IMR-90 (cell line): Measurements from ENCODE around the gene FAM3D. TPM values are rescaled to one million over a fixed set of nuclear protein-coding genes. Genes with fewer than 3 reads are reported as not detected.

Experiments
- ATAC-seq: fragments of 200-7000 bp; cut with Tn5 transposase; 2 replicates; pipeline ENCODE4 v1.9.1; 2020; ENCODE audit warnings: low read depth, mild to moderate bottlenecking, moderate library complexity
- BruUV-seq: library from RNA; stranded (reverse); fragments of 400-500 nt; replicated peaks from 2 replicates; lab custom pipeline; 2021; lab: Mats Ljungman, UMichigan
- CTCF ChIA-PET: fragments of 300-600 bp; formaldehyde crosslinking; extraction: SDS; loops from one replicate; lab custom pipeline; 2021; ENCODE audit warnings: antibody characterized with exemption; lab: Yijun Ruan, JAX
- POLR2A ChIA-PET: fragments of 300-600 bp; sonication (Branson Sonifier 250); formaldehyde crosslinking; loops from one replicate; lab custom pipeline; 2022; ENCODE audit warnings: antibody characterized with exemption; ENCODE audit not compliant: unreplicated experiment; lab: Charles Lee
- DNase-seq: peaks from one replicate; pipeline ENCODE4 v3.0.0; 2013
- H2AFZ ChIP-seq: replicated peaks from 2 replicates; pipeline ENCODE3; 2013; ENCODE audit warnings: low read length, mild to moderate bottlenecking; ENCODE audit not compliant: poor library complexity
- H2AK5ac ChIP-seq: 2 replicates; pipeline ENCODE4 v1.6.1; 2013; ENCODE audit warnings: low read depth, low read length, inconsistent platforms
- H2AK9ac ChIP-seq: replicated peaks from 2 replicates; pipeline ENCODE3; 2013; ENCODE audit warnings: mild to moderate bottlenecking, low read depth, low read length, moderate library complexity; ENCODE audit not compliant: poor library complexity
- H2BK120ac ChIP-seq: 2 replicates; pipeline ENCODE4 v1.6.1; 2013; ENCODE audit warnings: low read depth, low read length, inconsistent platforms
- H2BK15ac ChIP-seq: 3 replicates; pipeline ENCODE4 v1.6.1; 2013; ENCODE audit warnings: low read depth, low read length, inconsistent platforms
- H2BK20ac ChIP-seq: 2 replicates; pipeline ENCODE4 v1.6.1; 2013; ENCODE audit warnings: low read depth, mild to moderate bottlenecking, inconsistent platforms, low read length, moderate library complexity
- H2BK5ac ChIP-seq: 2 replicates; pipeline ENCODE4 v1.6.1; 2013; ENCODE audit warnings: mild to moderate bottlenecking, low read depth, low read length, inconsistent platforms; ENCODE audit not compliant: poor library complexity, severe bottlenecking
- H3K14ac ChIP-seq: replicated peaks from 2 replicates; pipeline ENCODE4 v1.6.1; 2013; ENCODE audit warnings: low read depth, low read length, inconsistent platforms
- H3K18ac ChIP-seq: 2 replicates; pipeline ENCODE4 v1.6.1; 2013; ENCODE audit warnings: low read depth, low read length, control low read depth
- H3K23ac ChIP-seq: 2 replicates; pipeline ENCODE4 v1.6.1; 2013; ENCODE audit warnings: low read depth, low read length, inconsistent platforms
- H3K27ac ChIP-seq: 2 replicates; pipeline ENCODE4 v1.5.1; 2013; ENCODE audit warnings: mild to moderate bottlenecking, control low read depth, low read length; ENCODE audit not compliant: insufficient read depth
- H3K27me3 ChIP-seq: 2 replicates; pipeline ENCODE4 v1.6.1; 2013; ENCODE audit warnings: low read length; ENCODE audit not compliant: control insufficient read depth, insufficient read depth
- H3K36me3 ChIP-seq: 2 replicates; pipeline ENCODE4 v1.6.1; 2013; ENCODE audit warnings: low read length, mixed read lengths; ENCODE audit not compliant: control insufficient read depth, insufficient read depth
- H3K4ac ChIP-seq: 2 replicates; pipeline ENCODE4 v1.6.1; 2013; ENCODE audit warnings: low read depth, low read length, inconsistent platforms
- H3K4me1 ChIP-seq: 2 replicates; pipeline ENCODE4 v1.6.1; 2013; ENCODE audit warnings: low read length, mixed read lengths; ENCODE audit not compliant: control insufficient read depth, insufficient read depth
- H3K4me2 ChIP-seq: 2 replicates; pipeline ENCODE4 v1.6.1; 2013; ENCODE audit warnings: low read depth, mild to moderate bottlenecking, control low read depth, low read length, moderate library complexity
- H3K4me3 ChIP-seq: 2 replicates; pipeline ENCODE4 v1.5.1; 2013; ENCODE audit warnings: low read depth, mild to moderate bottlenecking, control low read depth, low read length, moderate library complexity; ENCODE audit not compliant: insufficient read depth
- H3K56ac ChIP-seq: 2 replicates; pipeline ENCODE4 v1.6.1; 2013; ENCODE audit warnings: low read length, inconsistent platforms; ENCODE audit not compliant: insufficient read depth; ENCODE audit errors: extremely low read depth
- H3K79me1 ChIP-seq, 2 experiments: 2 replicates each; pipeline ENCODE4 v1.6.1; 2013; ENCODE audit warnings: low read length in 2 of 2, inconsistent platforms in 1 of 2, low read depth in 1 of 2
- H3K9ac ChIP-seq: 2 replicates; pipeline ENCODE4 v1.6.1; 2013; ENCODE audit warnings: low read depth, low read length, control low read depth
- H3K9me1 ChIP-seq: 2 replicates; pipeline ENCODE4 v1.6.1; 2013; ENCODE audit warnings: low read length, inconsistent platforms; ENCODE audit not compliant: insufficient read depth
- H3K9me3 ChIP-seq: 2 replicates; pipeline ENCODE4 v1.6.1; 2013; ENCODE audit warnings: low read length; ENCODE audit not compliant: control insufficient read depth, insufficient read depth
- H4K20me1 ChIP-seq: 2 replicates; pipeline ENCODE4 v1.6.1; 2013; ENCODE audit warnings: low read length, inconsistent platforms; ENCODE audit not compliant: insufficient read depth
- H4K5ac ChIP-seq: 2 replicates; pipeline ENCODE4 v1.6.1; 2013; ENCODE audit warnings: mild to moderate bottlenecking, low read depth, low read length, control low read depth
- H4K8ac ChIP-seq, 2 experiments: 2 replicates each; pipeline ENCODE4 v1.6.1; 2013; ENCODE audit warnings: low read depth in 2 of 2, low read length in 2 of 2, control low read depth in 1 of 2, inconsistent platforms in 1 of 2
- H4K91ac ChIP-seq: 2 replicates; pipeline ENCODE4 v1.6.1; 2013; ENCODE audit warnings: low read depth, low read length, inconsistent platforms; ENCODE audit not compliant: insufficient read depth
- BHLHE40 ChIP-seq: fragments of 150-350 bp; IDR thresholded peaks from 2 replicates; pipeline ENCODE4 v1.6.1; 2016; ENCODE audit warnings: mild to moderate bottlenecking, low read depth, low read length
- CEBPB ChIP-seq: IDR thresholded peaks from 2 replicates; pipeline ENCODE4 v1.6.1; 2012; ENCODE audit warnings: low read depth, low read length, improper control_type of control experiment
- CHD1 ChIP-seq: IDR thresholded peaks from 2 replicates; pipeline ENCODE4 v1.6.1; 2012; ENCODE audit warnings: low read depth, low read length, improper control_type of control experiment
- FOS ChIP-seq: fragments of 150-350 bp; IDR thresholded peaks from 2 replicates; pipeline ENCODE4 v1.6.1; 2016; ENCODE audit warnings: low read depth, low read length
- MAFK ChIP-seq: IDR thresholded peaks from 2 replicates; pipeline ENCODE4 v1.6.1; 2012; ENCODE audit warnings: low read depth, low read length, improper control_type of control experiment
- MAZ ChIP-seq: IDR thresholded peaks from 2 replicates; pipeline ENCODE4 v1.6.1; 2012; ENCODE audit warnings: low read depth, mild to moderate bottlenecking, low read length, improper control_type of control experiment, moderate library complexity, borderline replicate concordance
- MXI1 ChIP-seq: IDR thresholded peaks from 2 replicates; pipeline ENCODE4 v1.6.1; 2012; ENCODE audit warnings: low read depth, mild to moderate bottlenecking, low read length, moderate library complexity, borderline replicate concordance
- NFE2L2 ChIP-seq: fragments of 150-350 bp; IDR thresholded peaks from 2 replicates; pipeline ENCODE4 v1.6.1; 2016; ENCODE audit warnings: low read depth, mild to moderate bottlenecking, low read length
- POLR2A ChIP-seq: IDR thresholded peaks from 2 replicates; pipeline ENCODE4 v1.6.1; 2012; ENCODE audit warnings: mild to moderate bottlenecking, low read depth, low read length
- RAD21 ChIP-seq: IDR thresholded peaks from 2 replicates; pipeline ENCODE4 v1.6.1; 2012; ENCODE audit warnings: low read length, improper control_type of control experiment
- RCOR1 ChIP-seq: IDR thresholded peaks from 2 replicates; pipeline ENCODE4 v1.6.1; 2012; ENCODE audit warnings: mild to moderate bottlenecking, low read length, improper control_type of control experiment; ENCODE audit not compliant: insufficient replicate concordance
- RFX5 ChIP-seq: IDR thresholded peaks from 2 replicates; pipeline ENCODE4 v1.8.0; 2012; ENCODE audit warnings: low read depth, mild to moderate bottlenecking, low read length, moderate library complexity
- SMC3 ChIP-seq: fragments of 150-350 bp; IDR thresholded peaks from 2 replicates; pipeline ENCODE4 v1.6.1; 2016; ENCODE audit warnings: low read depth, mild to moderate bottlenecking, antibody characterized with exemption, low read length, moderate library complexity
- WGBS, 2 experiments: methylation state at CpG; one replicate each; pipeline versions ENCODE4 v1.1.5 to v1.1.7; 2013; ENCODE audit warnings: missing lambda C conversion rate in 2 of 2; ENCODE audit not compliant: insufficient read length in 1 of 2; ENCODE audit errors: extremely low coverage in 2 of 2; 5-methylcytosine and 5-hydroxymethylcytosine counted together
- dilution Hi-C: fragments of 300-500 bp; cut with HindIII; formaldehyde crosslinking; loops from one replicate; pipeline ENCODE4 v1.14.3; 2018; ENCODE audit warnings: low sequenced_read_pairs; ENCODE audit not compliant: unreplicated experiment
- in situ Hi-C: fragments of 300-500 bp; cut with MboI; formaldehyde crosslinking; loops from 3 replicates; pipeline ENCODE4 v1.14.3; 2019; ENCODE audit warnings: low sequenced_read_pairs, inconsistent platforms, mixed read lengths
- intact Hi-C: fragments of 100-400 bp; cut with micrococcal nuclease; formaldehyde crosslinking; loops from 2 replicates; pipeline ENCODE4 v1.10.0; 2022
- polyA plus RNA-seq, 3 experiments: library from polyadenylated mRNA; depleted of rRNA; stranded (reverse); fragments of >200 nt; gene quantifications; 2 replicates each; pipeline ENCODE4 v1.2.3, GENCODE V29; 2012; ENCODE audit warnings: low replicate concordance in 1 of 3
- total RNA-seq: library from RNA; depleted of rRNA; stranded (reverse); fragments of >200 nt; gene quantifications from 2 replicates; pipeline ENCODE4 v1.2.3, GENCODE V29; 2012
- TF ChIP-seq, protein P1 (sequence below): fragments of 150-350 bp; IDR thresholded peaks from 2 replicates; pipeline ENCODE4 v1.6.1; 2016; ENCODE audit warnings: low read depth, mild to moderate bottlenecking, low read length, moderate library complexity, borderline replicate concordance
- TF ChIP-seq, protein P2 (sequence below): conservative IDR thresholded peaks from 2 replicates; pipeline ENCODE4 v1.5.1; 2012; ENCODE audit warnings: mild to moderate bottlenecking, low read depth, low read length, improper control_type of control experiment
- TF ChIP-seq, protein P3 (sequence below): fragments of 150-350 bp; IDR thresholded peaks from 2 replicates; pipeline ENCODE4 v1.6.1; 2017; ENCODE audit warnings: mild to moderate bottlenecking, antibody characterized with exemption, low read length, low read depth

The FAM3D gene
- total and polyA plus RNA-seq, 2 of the 4 experiments (the other 2 are of a cell fraction): not detected

DNA sequence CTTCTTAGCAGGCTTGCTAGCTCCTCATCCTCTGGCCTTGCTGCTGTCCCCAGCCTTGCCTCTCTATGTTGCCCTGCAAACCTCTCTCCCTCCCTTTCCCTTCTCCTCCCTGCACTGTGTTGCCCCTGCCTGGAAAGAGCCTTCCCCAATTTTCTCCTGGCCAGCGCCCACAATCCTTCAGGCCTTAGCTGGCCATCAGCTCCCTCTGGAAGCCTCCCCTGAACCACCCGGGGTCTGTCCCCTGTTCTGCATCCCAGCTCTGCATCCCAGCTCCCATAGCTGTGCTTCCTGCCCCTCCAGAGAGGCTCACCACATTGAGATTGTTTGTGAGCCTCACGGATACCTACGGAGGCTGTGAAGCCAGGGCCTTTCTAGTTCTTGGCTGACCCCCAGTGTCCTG lies 23.7 kb downstream of the FAM3D start:
- Histone ChIP-seq H2AFZ (no peak overlapping the region), H3K36me3 (no peaks in the 10 kb centered on the region), H4K91ac (no peak overlapping the region), H3K9ac (no peak overlapping the region), H2AK9ac (no peak overlapping the region), H3K27ac (no peak overlapping the region), H2BK5ac (no peak overlapping the region), H3K56ac (no peak overlapping the region), H3K14ac (no peak overlapping the region), H3K9me1 (no peaks in the 10 kb centered on the region; the same call in 1 of the 2 replicates), H3K27me3 (no peaks in the 10 kb centered on the region), H3K4me2 (no peak overlapping the region), H4K8ac (no peak overlapping the region), H3K23ac (no peak overlapping the region), H4K20me1 (no peaks in the 10 kb centered on the region), H4K5ac (no peak overlapping the region), H3K4me3 (no peak overlapping the region), H3K9me3 (peaks cover 3% of the 10 kb centered on the region), H3K4me1 (peaks cover 12% of the 10 kb centered on the region), H2BK120ac (no peak overlapping the region), H3K4ac (no peak overlapping the region), H2AK5ac (no peak overlapping the region), H2BK20ac (no peak overlapping the region), H3K79me1 (no peaks in the 10 kb centered on the region), H3K18ac (no peak overlapping the region), H2BK15ac (no peak overlapping the region)
- no TSS peak for BruUV-seq
- no peak for DNase-seq
- no peak for ATAC-seq
- POLR2A ChIA-PET: no interaction called here
- CTCF ChIA-PET: interaction anchor here (1.2 kb wide), 1 partner anchor 1215 kb away, joined by 4 read pairs; no protein-coding TSS in a partner anchor
- in situ Hi-C loops: loop anchor here (10.0 to 25.0 kb wide), 3 partner anchors 412 to 1169 kb away; partner anchors contain the start of gene CFAP20DC
- TF ChIP-seq MAZ: no peak
- no peak for TF ChIP-seq RFX5
- no peak for TF ChIP-seq SMC3
- TF ChIP-seq, protein P1, sequence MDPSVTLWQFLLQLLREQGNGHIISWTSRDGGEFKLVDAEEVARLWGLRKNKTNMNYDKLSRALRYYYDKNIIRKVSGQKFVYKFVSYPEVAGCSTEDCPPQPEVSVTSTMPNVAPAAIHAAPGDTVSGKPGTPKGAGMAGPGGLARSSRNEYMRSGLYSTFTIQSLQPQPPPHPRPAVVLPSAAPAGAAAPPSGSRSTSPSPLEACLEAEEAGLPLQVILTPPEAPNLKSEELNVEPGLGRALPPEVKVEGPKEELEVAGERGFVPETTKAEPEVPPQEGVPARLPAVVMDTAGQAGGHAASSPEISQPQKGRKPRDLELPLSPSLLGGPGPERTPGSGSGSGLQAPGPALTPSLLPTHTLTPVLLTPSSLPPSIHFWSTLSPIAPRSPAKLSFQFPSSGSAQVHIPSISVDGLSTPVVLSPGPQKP: no peak
- no peak for TF ChIP-seq MAFK
- no peak for TF ChIP-seq RAD21
- TF ChIP-seq FOS: no peak
- TF ChIP-seq CHD1: no peak
- TF ChIP-seq, protein P2, sequence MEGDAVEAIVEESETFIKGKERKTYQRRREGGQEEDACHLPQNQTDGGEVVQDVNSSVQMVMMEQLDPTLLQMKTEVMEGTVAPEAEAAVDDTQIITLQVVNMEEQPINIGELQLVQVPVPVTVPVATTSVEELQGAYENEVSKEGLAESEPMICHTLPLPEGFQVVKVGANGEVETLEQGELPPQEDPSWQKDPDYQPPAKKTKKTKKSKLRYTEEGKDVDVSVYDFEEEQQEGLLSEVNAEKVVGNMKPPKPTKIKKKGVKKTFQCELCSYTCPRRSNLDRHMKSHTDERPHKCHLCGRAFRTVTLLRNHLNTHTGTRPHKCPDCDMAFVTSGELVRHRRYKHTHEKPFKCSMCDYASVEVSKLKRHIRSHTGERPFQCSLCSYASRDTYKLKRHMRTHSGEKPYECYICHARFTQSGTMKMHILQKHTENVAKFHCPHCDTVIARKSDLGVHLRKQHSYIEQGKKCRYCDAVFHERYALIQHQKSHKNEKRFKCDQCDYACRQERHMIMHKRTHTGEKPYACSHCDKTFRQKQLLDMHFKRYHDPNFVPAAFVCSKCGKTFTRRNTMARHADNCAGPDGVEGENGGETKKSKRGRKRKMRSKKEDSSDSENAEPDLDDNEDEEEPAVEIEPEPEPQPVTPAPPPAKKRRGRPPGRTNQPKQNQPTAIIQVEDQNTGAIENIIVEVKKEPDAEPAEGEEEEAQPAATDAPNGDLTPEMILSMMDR: no peak
- no peak for TF ChIP-seq BHLHE40
- TF ChIP-seq CEBPB: no peak
- TF ChIP-seq, protein P3, sequence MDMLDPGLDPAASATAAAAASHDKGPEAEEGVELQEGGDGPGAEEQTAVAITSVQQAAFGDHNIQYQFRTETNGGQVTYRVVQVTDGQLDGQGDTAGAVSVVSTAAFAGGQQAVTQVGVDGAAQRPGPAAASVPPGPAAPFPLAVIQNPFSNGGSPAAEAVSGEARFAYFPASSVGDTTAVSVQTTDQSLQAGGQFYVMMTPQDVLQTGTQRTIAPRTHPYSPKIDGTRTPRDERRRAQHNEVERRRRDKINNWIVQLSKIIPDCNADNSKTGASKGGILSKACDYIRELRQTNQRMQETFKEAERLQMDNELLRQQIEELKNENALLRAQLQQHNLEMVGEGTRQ: no peak
- TF ChIP-seq NFE2L2: no peak
- no peak for TF ChIP-seq MXI1
- no peak for TF ChIP-seq POLR2A
- no peak for TF ChIP-seq RCOR1
- dilution Hi-C loops: no loop called here
- WGBS, 2 experiments: 100% methylated on average over 1 of the region's 4 CpGs; no CpG with 5 or more reads in 1 of the 2 experiments
- intact Hi-C loops: loop anchor here (5.0 to 10.0 kb wide), 3 partner anchors 349 to 932 kb away; no protein-coding TSS in a partner anchor
